Smooth muscle cell (in vitro differentiated cells): Measurements from ENCODE around the gene CCDC57. TPM values are rescaled to one million over a fixed set of nuclear protein-coding genes. Genes with fewer than 3 reads are reported as not detected.

Source experiments
- DNase-seq: peaks from one replicate; lab custom pipeline; 2025; ENCODE audit not compliant: unreplicated experiment; lab: John Stamatoyannopoulos, UW
- H2AFZ ChIP-seq: fragments of 200-600 bp; sonication (generic); 2 replicates; pipeline ENCODE4 v1.6.0; 2016; ENCODE audit warnings: antibody characterized with exemption, low read depth, mild to moderate bottlenecking
- H3F3A ChIP-seq: fragments of 200-600 bp; sonication (generic); 2 replicates; pipeline ENCODE4 v1.6.0; 2017; ENCODE audit warnings: antibody characterized with exemption, low read depth
- H3K27ac ChIP-seq: fragments of 200-600 bp; sonication (generic); 2 replicates; pipeline ENCODE4 v1.5.1; 2016; ENCODE audit warnings: low read depth, mild to moderate bottlenecking
- H3K27me3 ChIP-seq: fragments of 200-600 bp; sonication (generic); 2 replicates; pipeline ENCODE4 v1.6.1; 2016; ENCODE audit warnings: low read depth, mild to moderate bottlenecking
- H3K36me3 ChIP-seq: fragments of 200-600 bp; sonication (generic); 2 replicates; pipeline ENCODE4 v1.5.1; 2016; ENCODE audit warnings: low read depth
- H3K4me1 ChIP-seq: fragments of 200-600 bp; sonication (generic); 2 replicates; pipeline ENCODE4 v1.5.1; 2016; ENCODE audit warnings: low read depth
- H3K4me2 ChIP-seq: fragments of 200-600 bp; sonication (generic); 2 replicates; pipeline ENCODE4 v1.6.0; 2016; ENCODE audit warnings: mild to moderate bottlenecking
- H3K4me3 ChIP-seq: fragments of 200-600 bp; sonication (generic); 2 replicates; pipeline ENCODE4 v1.5.1; 2016; ENCODE audit warnings: mild to moderate bottlenecking
- H3K79me2 ChIP-seq: fragments of 200-600 bp; sonication (generic); 2 replicates; pipeline ENCODE4 v1.6.0; 2016; ENCODE audit warnings: low read depth, mild to moderate bottlenecking
- H3K9ac ChIP-seq: fragments of 200-600 bp; sonication (generic); 2 replicates; pipeline ENCODE4 v1.6.0; 2016; ENCODE audit warnings: low read depth
- H3K9me3 ChIP-seq: fragments of 200-600 bp; sonication (generic); replicated peaks from 2 replicates; pipeline ENCODE4 v1.5.1; 2016; ENCODE audit warnings: low read depth
- H4K20me1 ChIP-seq: fragments of 200-600 bp; sonication (generic); 2 replicates; pipeline ENCODE4 v1.6.0; 2016; ENCODE audit warnings: low read depth
- CTCF ChIP-seq: fragments of 200-600 bp; sonication (generic); IDR thresholded peaks from 2 replicates; pipeline ENCODE4 v1.5.1; 2017; ENCODE audit warnings: borderline replicate concordance, mild to moderate bottlenecking, antibody characterized with exemption; ENCODE audit not compliant: insufficient read depth, poor library complexity, severe bottlenecking
- WGBS: methylation state at CpG from one replicate; pipeline ENCODE4 v1.1.7; 2016; ENCODE audit warnings: low lambda C conversion rate; 5-methylcytosine and 5-hydroxymethylcytosine counted together
- polyA plus RNA-seq: library from polyadenylated mRNA; unstranded; fragments of >200 nt; fragmentation: Nextera tagmentation; extraction: Ambion mirVana; gene quantifications from 2 replicates; pipeline ENCODE4 v1.2.1, GENCODE V29; 2016
- total RNA-seq: library from RNA; depleted of rRNA; stranded (reverse); fragments of >200 nt; gene quantifications from 2 replicates; pipeline ENCODE4 v1.2.3, GENCODE V29; 2014

CCDC57 gene
- total and polyA plus RNA-seq, 2 experiments from 2014 or later = 18.3 to 23.1 TPM

- DNase-seq = no peak
Observed at GRCh38 chr17:82149401-82150099, 63.1 kb downstream of the CCDC57 start.

GRCh38 chr17:82148997-82149396, 63.6 kb downstream of the CCDC57 start:
- Histone ChIP-seq H3K4me1 (no peaks in the 10 kb centered on the region), H3K36me3 (no peaks in the 10 kb centered on the region), H3K79me2 (no peaks in the 10 kb centered on the region), H3K9me3 (no peaks in the 10 kb centered on the region), H3F3A (no peaks in the 10 kb centered on the region), H3K27ac (no peak overlapping the region), H3K9ac (no peak overlapping the region), H2AFZ (no peak overlapping the region), H3K4me3 (no peak overlapping the region), H3K27me3 (no peaks in the 10 kb centered on the region), H3K4me2 (no peak overlapping the region), H4K20me1 (no peaks in the 10 kb centered on the region)
- TF ChIP-seq CTCF = no peak
- no peak for DNase-seq
- WGBS = no CpG with 5 or more reads among the region's 2 CpGs

More at GRCh38 chr17:82149401-82150099, 63.1 kb downstream of the CCDC57 start:
- H3K4me1 ChIP-seq = no peaks in the 10 kb centered on the region
- H4K20me1 ChIP-seq = no peaks in the 10 kb centered on the region
- H3K79me2 ChIP-seq = no peaks in the 10 kb centered on the region
- no peak overlapping the region for H3K27ac ChIP-seq
- H3K36me3 ChIP-seq = no peaks in the 10 kb centered on the region
- H3F3A ChIP-seq = no peaks in the 10 kb centered on the region
- 93% methylated on average over 22 of the region's 27 CpGs for WGBS
- no peak for TF ChIP-seq CTCF
- H3K4me3 ChIP-seq = no peak overlapping the region
- no peak overlapping the region for H3K4me2 ChIP-seq
- no peak overlapping the region for H3K9ac ChIP-seq
- H3K27me3 ChIP-seq = no peaks in the 10 kb centered on the region
- H3K9me3 ChIP-seq = no peaks in the 10 kb centered on the region
- no peak overlapping the region for H2AFZ ChIP-seq

GRCh38 chr17:82148011-82148410, 64.6 kb downstream of the CCDC57 start:
- 100% methylated on average over 1 of the region's 1 CpG for WGBS
- H3K4me1 ChIP-seq = no peaks in the 10 kb centered on the region
- H3K36me3 ChIP-seq = no peaks in the 10 kb centered on the region

More at GRCh38 chr17:82148011-82148410, 64.6 kb downstream of the CCDC57 start:
- Histone ChIP-seq H3K27me3 (no peaks in the 10 kb centered on the region), H3K79me2 (no peaks in the 10 kb centered on the region), H3F3A (no peaks in the 10 kb centered on the region), H3K9me3 (no peaks in the 10 kb centered on the region), H4K20me1 (no peaks in the 10 kb centered on the region), H3K27ac (no peak overlapping the region), H2AFZ (no peak overlapping the region), H3K9ac (no peak overlapping the region), H3K4me3 (no peak overlapping the region), H3K4me2 (no peak overlapping the region)
- no peak for TF ChIP-seq CTCF
- no peak for DNase-seq
